Anterior cingulate cortex (tissue), 58 donors: ENCODE results near the gene GPANK1.
A peak's percentile ranks its signal among the peaks of the same experiment; 100 is the strongest.
"Not testable (repeated sequence)": the region's sequence is repeated elsewhere in the genome, so short reads cannot be mapped to it uniquely, and the experiment has no call there.

Experiments used
- DNase-seq, 58 donors: peaks; one replicate each; lab custom pipeline; 2025; lab: John Stamatoyannopoulos, UW

GPANK1 gene

DNA sequence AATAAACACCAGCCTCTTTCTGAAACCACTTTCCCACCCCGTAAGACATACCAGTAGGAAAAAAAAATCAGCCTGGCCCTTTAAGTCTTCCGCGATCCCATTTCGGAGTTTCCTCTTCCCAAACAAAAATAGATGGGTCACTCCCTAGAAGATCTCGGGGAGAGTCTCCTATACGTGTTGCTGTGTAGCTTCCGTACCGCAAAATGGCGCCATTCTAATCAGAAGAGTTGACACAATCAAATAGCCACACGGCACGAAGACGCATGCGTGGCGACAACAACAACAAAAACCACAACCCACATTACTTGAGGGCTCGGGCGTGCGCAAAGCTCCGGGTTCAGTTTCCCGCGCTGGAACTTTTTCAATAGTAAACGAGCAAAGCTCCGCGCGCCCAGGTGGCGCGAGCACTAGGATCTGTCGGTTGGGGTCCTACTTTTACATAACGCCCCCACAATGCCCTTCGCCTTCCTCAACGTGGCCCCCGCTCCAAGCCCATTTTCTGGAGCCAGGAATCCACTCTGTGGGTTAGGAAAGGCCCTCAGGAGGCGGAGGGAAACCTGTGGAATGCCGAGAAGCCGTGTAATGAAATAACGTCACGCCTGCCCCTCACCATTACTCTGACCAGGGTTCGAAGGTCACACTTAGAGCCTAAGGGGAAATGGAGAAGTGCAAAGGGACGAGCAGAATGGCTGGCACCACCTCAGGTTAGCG, at the start of gene GPANK1:
GPANK1 (minus strand) TSS at position 208 of the 711 bp plus-strand sequence. CDS start 519 bp downstream, outside the sequence.
- DNase-seq: peak; percentile 25 to 95 (median 84)

DNA sequence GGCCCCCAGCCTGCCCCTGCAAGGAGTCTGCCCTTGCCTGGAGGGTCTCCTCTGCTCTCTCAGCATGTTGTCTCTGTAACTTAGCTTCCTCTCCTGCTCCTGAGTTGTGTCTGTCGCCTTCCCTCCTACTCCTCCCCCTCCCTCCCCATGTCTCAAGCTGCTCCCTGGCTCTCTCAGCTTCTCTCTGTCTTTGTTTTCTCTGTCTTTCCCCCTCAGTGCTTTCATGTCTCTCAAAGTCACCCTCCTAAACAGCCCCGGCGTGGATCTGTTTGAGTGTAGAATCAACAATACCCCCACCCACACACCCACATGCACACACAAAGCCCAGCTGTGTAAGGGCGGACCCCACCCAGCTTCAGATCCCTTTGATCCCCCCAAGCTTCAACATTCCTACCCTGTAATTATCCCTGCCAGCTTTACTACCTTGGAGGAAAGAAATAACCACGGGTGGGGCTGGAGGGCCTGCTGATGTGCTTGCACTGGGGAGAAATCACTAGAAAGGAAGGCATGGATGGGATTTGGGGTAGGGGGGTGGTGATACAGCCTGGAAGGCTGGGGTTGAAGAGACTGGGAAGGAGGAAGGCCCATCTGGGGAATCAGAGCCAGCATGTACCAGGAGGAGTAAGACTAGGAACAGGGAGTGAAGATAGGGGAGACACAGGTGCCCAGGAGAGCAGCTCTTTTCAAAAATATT, 49.3 kb upstream of the GPANK1 start:
- DNase-seq: no peak

DNA sequence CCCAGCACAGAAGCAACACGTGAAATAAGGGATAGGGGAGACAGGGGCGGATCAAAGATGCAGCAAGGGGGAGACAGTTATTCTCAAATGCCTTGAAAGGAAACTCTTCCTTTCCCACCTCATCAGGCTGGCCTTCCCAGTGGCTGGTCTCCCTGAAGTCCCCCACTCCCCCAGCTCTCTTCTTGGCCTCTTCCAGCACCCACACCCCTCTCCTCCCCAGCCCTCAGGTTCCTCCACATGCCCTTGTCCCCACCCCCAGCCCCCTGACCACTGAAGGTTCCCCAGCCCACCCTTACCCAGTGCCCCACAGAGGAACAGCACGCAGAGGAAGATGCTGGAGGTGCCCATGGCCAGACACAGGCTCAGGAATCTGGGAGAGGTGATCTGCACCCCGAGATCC, 48.7 kb upstream of the GPANK1 start:
- no peak for DNase-seq

DNA sequence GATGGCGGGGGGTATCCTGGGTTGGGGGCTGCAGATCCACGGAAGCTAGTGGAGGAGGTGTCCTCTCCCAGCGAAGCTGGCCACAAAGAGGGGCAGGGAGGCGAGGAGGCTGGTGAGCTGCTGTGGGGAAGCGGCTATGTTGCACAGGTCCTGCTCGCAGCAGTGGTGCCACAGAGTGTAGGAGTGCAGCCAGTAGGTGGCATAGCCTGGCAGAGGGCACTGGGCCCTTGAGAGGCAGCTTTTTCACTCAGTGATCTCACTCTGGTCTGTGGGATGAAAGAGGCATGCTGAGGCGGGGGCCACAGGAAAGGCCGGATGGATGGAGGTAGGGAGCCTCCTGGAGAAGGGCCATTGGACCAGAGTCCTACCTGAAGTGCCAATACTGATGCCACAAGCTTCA, 47.5 kb upstream of the GPANK1 start:
- DNase-seq: no peak

DNA sequence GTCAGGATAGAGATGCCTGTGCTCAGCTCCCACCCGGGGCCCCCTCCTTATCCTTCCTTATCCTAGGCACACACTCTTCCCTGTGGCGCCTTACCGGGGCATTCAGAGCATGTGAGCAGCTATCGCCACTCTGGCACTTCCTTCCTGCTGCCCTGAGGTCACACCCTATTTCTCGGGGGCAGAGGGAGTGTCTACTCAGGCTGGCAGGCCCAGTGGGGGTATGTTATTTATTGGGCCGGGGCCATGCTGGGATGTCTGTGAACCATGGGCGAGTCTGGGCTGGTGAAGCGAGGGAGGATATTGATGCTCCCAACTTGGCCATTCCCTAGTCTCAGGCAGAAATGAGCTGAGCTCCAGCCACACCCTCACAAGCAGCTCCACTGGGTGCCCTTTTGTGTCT, 46.4 kb upstream of the GPANK1 start:
- no peak for DNase-seq

DNA sequence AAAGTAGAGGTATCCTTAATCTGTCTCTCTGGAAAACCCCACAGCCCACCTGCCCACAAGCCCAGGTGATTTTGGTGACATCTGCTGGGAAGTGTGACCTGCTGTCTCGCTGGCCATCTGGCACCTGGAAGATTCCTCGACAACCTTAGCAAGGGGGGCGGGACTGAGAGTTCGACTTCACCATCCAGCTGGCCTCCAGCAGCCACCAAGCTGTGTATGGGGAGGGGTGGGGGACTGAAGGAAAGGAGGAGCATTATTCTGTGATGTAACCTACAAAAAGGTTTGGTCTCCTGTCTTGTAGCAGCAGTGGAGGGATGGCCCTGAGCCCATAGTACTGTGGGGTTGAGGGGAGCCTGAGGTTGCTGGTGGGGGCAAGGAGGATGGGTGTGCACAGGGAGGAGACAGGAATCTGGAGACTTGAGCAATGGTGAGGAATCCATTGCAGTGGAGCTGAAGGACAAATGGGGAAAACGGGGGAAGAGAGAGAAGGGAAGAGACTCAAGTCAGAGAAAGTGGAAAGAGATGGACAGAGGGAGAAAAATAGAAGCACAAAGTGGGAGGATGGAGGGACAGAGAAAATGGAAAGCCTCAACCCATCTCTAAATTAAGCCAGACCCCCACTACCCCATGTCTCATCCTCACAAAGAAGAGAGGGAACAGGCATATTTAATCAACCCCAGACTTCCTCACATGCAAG, 45.9 kb upstream of the GPANK1 start:
- DNase-seq: no peak

DNA sequence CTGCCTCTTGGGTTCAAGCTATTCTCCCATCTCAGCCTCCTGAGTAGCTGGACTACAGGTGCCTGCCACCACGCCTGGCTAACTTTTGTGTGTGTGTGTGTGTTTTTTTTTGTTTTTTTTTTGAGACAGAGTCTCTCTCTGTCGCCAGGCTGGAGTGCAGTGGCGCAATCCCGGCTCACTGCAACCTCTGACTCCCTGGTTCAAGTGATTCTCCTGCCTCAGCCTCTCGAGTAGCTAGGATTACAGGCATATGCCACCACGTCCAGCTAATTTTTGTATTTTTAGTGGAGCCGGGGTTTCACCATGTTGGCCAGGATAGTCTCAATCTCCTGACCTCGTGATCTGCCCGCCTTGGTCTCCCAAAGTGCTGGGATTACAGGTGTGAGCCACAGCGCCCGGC, 44.4 kb upstream of the GPANK1 start:
- not testable (repeated sequence) for DNase-seq

DNA sequence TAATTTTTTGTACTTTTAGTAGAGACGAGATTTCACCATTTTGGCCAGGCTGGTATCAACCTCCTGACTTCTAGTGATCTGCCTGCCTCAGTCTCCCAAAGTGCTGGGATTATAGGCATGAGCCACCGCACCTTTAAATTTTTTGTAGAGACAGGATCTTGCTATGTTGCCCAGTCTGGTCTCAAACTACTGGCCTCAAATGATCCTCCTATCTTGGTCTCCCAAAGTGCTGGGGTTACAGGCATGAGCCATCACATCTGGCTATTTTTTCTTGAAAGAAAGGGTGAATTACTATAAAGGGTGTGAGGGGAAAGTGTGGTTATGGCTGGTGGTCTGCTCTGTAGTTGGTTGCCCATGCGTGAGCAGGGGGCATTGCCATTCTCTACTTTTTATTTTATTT, 43.4 kb upstream of the GPANK1 start:
- no peak for DNase-seq

DNA sequence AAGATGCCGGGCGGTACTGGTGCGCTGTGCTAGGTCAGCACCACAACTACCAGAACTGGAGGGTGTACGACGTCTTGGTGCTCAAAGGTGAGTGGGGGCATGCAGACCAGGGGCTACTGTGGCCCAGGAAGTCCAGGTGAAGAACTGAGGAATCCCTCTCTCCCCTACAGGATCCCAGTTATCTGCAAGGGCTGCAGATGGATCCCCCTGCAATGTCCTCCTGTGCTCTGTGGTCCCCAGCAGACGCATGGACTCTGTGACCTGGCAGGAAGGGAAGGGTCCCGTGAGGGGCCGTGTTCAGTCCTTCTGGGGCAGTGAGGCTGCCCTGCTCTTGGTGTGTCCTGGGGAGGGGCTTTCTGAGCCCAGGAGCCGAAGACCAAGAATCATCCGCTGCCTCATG, 42.9 kb upstream of the GPANK1 start:
- DNase-seq: no peak

DNA sequence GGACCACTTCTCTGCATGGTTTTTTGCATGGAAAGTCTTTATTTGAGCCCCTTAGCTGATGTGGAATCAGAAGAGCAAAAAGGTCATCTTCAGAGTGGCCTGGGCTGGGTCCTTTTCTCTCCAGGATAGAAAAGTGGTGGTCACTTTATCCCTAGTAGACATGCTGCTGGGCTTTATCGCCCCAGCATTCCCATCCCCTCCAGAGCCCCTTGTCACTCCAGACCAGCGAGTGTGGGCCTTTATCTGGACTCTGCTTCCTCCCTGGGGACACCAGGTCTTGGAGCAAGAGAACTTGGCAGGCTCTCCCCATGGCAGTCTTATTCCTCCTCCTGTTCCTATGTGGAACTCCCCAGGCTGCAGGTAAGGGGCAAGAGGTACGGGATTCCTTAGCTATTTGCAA, 41.8 kb upstream of the GPANK1 start, which contains the start of gene LY6G6F:
LY6G6F (plus strand) TSS at position 268 of the 400 bp plus-strand sequence; CDS start at position 309, 41 bp downstream.
- no peak for DNase-seq

DNA sequence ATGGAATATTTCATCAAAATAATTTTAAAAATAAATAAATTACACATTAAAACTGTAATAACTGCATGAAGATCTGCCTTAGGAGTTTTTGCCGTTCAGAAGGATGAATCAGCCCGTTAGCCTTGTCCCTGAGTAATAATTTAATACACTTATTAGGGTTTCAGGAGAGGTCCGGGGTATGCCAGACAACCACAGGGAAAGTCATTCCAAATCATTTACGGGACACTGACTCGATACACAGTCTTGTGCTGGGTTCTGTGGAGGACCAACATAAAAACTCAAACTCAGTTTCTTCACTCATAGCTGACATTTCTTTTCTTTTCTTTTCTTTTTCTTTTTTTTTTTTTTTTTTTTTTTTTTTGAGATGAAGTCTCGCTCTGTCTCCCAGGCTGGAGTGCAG, 41.1 kb upstream of the GPANK1 start:
- no peak for DNase-seq

DNA sequence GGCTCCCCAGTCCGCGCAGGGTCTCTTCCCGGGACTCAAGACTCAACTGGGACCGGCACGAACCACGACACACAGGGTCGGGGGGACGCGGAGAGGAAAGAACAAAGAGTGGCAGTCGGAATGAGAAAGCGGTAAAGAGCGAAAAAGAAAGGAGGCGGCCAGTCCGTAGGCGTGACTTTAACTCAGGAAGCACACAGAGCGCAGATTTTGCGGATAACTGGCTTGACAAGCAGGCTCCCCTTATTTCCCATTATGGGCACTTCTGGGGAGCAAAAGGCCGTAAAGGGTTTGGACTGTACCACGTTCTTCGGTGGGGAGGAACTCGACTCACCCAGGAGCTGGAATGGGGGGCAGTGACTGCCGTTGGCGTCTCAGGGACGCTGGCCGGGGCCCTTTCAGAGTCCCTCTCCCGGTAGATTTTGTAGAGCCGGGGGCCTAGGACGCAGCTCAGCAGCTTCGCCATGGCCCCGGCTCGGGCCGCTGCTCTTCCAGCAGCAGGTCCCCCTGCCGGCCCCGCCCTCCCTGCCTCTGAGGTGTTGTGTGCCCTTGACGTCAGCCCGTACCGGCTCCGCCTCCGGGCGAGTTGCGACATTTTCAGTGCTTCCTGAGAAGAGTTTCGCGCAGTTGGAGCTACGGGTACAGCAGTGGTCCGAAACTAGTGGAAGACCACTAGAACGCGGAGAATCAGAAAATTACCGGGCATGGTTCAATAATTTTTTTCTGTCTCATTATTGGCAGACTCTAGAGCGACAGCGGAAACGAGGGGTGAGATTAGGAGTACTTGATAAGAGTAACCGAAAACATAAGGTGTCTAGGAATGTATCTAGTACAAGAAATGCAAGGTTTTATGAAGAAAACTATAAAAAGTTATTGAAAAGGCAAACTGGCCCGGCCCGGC, 38.3 kb upstream of the GPANK1 start, which contains the start of gene ABHD16A:
ABHD16A (minus strand) TSS at position 506 of the 898 bp plus-strand sequence; CDS start at position 463, 43 bp downstream.
- DNase-seq: peak; percentile 78 to 98 (median 96)

DNA sequence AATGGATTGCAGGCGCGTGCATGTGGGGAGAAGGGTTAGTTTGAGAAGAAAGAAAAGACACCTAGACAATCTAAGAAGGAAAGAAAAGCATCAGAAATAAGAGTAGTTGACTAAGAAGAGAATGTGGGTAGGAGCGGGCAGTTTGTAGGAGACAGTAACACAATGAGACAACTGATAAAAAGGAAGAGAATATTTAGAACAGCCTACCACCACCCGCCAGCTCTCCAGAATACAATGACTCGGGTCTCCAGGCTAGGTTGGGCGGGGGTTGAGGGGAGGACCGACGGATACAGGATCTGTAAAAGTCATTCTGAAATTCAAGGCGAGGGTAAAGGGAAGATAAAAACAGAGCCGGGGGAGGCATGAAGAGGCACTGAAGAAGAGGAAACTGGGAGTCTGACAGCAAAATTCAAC, 37.6 kb upstream of the GPANK1 start:
- peak in 1 of 58 donors; percentile 30 for DNase-seq

DNA sequence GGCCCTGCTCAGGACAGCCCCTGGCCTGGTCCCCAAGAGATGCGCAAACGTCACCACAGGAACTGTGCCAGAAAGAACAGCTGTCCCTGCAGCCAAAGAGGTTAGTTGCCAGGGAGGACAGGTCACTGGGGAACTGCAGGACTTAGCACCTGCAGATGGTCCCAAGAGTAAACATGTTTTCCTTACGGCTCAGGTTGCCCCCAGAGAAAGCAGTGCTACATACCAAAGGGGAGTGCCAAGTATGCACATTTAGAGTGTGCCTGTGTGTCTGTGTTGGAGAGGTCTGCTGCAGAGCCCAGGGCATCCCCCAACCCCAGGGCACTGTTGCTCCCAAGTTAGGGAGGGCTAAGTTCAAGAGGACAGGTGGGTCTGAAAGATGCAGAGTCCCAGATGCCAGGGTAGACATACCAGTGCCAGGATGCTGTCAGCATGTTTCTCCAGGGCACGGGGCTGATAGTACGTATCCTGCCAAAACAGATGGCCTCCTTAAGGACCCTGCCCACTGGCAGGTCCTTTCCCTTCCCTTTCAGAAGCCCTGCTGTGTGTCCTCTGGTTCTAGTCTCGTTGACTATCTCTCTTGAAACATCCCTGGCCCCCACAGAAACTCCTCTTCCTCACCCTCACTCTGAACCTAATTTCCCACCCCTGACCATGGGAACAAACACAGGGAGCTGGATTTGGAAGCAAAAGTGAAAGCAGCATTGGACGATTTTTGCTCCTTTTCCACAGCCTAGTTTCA, 37.0 kb upstream of the GPANK1 start:
- DNase-seq: no peak

DNA sequence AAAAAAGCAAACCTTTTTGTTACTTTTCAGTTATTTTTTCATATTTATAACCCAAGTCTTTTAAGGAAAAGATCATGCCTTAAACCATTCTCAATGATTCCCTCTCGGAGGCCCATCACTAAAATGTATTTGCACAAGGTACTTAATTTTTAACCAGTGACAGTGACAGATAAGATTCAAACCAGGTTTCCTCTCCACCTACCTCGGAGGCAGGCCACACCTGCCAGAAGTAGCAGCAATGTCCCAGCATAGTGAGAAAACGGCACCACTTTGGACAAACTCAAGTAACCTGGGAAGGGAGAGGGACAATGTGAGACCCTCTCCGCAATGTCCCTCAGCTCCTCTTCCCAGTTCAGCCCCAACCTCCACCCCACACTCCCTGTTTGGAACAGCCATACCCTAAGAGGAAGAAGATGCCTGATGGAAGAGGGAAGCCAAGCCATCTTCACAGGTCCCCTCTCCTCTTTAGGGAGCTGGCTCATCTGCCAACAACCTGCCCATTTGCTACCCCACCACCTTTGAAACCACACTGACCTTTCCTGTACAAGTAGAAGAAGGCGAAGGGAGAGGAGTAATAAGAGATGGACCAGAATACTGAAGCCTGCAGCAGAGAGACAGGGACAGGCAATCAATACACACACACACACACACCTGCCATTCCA, 36.1 kb upstream of the GPANK1 start:
- no peak for DNase-seq

DNA sequence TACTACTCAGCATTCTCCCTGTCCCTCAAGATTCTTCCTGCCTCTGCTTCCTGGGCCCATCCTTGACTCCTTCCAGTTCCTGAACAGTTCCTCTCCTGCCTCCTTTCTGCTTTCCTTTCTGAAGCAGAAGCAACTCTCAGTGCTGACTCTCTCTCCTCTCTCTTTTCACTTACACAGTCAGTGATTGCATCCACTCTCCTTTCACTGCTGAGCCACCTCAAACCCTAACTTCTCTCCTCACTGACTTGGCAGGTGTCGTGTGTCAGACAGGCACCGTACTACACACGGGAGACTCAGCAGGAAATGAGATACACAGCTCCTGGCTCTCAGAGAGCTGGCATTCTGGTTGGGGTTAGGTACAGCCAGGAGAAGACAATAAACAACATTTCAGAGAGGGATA, 32.8 kb upstream of the GPANK1 start:
- DNase-seq: no peak

DNA sequence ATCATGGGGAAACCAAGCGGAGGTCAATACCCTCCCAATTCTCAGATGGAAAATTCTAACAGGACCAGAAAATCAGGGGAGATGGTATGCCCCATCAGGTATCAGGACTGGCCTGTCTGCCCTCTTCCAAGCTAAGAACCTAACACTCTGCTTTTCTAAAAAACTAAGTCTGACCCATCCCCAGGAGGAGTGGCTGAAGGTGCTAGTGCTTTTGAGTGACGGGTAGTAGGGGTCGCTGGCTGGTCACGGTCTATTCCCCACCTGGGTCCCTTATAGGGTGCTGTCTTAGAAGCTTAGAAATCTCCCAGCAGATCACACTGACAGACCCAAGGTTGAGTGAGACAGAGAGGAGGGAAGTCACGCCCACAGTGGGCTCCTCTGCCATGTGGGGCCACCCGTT, 28.7 kb upstream of the GPANK1 start:
- no peak for DNase-seq

DNA sequence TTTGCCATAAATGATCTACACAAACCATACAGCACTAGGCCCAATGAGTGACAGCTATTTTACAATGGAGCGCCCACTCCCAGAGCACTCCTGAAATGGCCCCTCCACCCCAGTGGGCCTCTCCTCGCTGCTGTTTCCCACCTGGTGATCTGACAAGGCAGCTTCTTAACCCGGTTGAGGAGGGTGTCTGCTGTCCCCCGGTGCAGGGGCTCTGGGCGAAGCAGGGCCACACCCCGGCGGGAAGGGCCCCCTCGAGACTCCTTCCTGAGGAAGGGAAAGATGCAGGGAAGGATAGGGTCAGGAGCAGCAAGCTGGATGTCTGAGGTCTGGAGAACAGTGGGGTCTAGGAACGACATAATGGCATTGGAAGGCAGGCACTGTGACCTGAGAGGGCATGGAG, 28.1 kb upstream of the GPANK1 start:
- no peak for DNase-seq

DNA sequence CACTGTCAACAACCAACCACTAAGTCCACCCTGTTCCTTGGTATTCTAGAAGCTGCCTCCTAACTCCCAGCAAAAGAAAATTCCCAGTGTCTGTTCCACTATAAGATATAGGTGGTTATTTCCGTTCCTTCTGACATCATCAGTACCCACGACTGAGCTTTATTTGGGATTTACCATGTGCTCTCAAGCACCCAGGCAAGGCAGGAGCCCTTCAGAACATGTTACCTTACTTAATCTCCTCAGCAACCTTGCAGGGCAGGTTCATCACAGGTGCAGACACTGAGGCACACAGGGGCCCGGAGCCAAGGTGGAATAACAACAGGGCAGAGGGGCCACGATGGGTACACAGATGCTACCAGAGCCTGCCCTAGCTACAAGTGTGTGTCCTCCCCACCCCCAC, 27.6 kb upstream of the GPANK1 start:
- DNase-seq: no peak
